ENCODE results near the gene SOBP. TPM values are rescaled to one million over a fixed set of nuclear protein-coding genes. Genes with fewer than 3 reads are reported as not detected.

The SOBP gene
- total RNA-seq, 1 donor from 2014 or later, result 1.2 TPM

- H3K36me3 ChIP-seq (ENCODE audit: control insufficient read depth, insufficient read depth, low read length), result no peaks in the 10 kb centered on the region
- TF ChIP-seq CTCF (IDR thresholded peaks at IDR 0.05; ENCODE audit: insufficient read depth, low read length, poor library complexity, severe bottlenecking), result no peak
- H3K4me3 ChIP-seq (ENCODE audit: low read depth, low read length), result no peak overlapping the region
- DNase-seq (ENCODE audit: low read depth), result no peak
- H3K27me3 ChIP-seq (ENCODE audit: control insufficient read depth, insufficient read depth, low read length), result no peaks in the 10 kb centered on the region
These were observed 92.2 kb downstream of the SOBP start for GRCh38 chr6:107582086-107582485.

- no peak for TF ChIP-seq CTCF (IDR thresholded peaks at IDR 0.05; ENCODE audit: insufficient read depth, low read length, poor library complexity, severe bottlenecking)
- H3K27me3 ChIP-seq (ENCODE audit: control insufficient read depth, insufficient read depth, low read length), result no peaks in the 10 kb centered on the region
- no peak for DNase-seq (ENCODE audit: low read depth)
- H3K36me3 ChIP-seq (ENCODE audit: control insufficient read depth, insufficient read depth, low read length), result no peaks in the 10 kb centered on the region
- no peak overlapping the region for H3K4me3 ChIP-seq (ENCODE audit: low read depth, low read length)
These were observed 94.8 kb downstream of the SOBP start for GRCh38 chr6:107584726-107585125.

- no peak for TF ChIP-seq CTCF (IDR thresholded peaks at IDR 0.05; ENCODE audit: insufficient read depth, low read length, poor library complexity, severe bottlenecking)
- H3K27me3 ChIP-seq (ENCODE audit: control insufficient read depth, insufficient read depth, low read length), result no peaks in the 10 kb centered on the region
- no peak overlapping the region for H3K4me3 ChIP-seq (ENCODE audit: low read depth, low read length)
- no peaks in the 10 kb centered on the region for H3K36me3 ChIP-seq (ENCODE audit: control insufficient read depth, insufficient read depth, low read length)
- no peak for DNase-seq (ENCODE audit: low read depth)
These were observed 96.0 kb downstream of the SOBP start for GRCh38 chr6:107585815-107586435.

GRCh38 chr6:107587451-107587850 lies 97.5 kb downstream of the SOBP start:
- H3K36me3 ChIP-seq (ENCODE audit: control insufficient read depth, insufficient read depth, low read length), result no peaks in the 10 kb centered on the region
- H3K27me3 ChIP-seq (ENCODE audit: control insufficient read depth, insufficient read depth, low read length), result no peaks in the 10 kb centered on the region
- H3K4me3 ChIP-seq (ENCODE audit: low read depth, low read length), result no peak overlapping the region
- DNase-seq (ENCODE audit: low read depth), result no peak
- TF ChIP-seq CTCF (IDR thresholded peaks at IDR 0.05; ENCODE audit: insufficient read depth, low read length, poor library complexity, severe bottlenecking), result no peak

GRCh38 chr6:107589199-107589598 lies 99.3 kb downstream of the SOBP start:
- H3K36me3 ChIP-seq (ENCODE audit: control insufficient read depth, insufficient read depth, low read length), result no peaks in the 10 kb centered on the region
- TF ChIP-seq CTCF (IDR thresholded peaks at IDR 0.05; ENCODE audit: insufficient read depth, low read length, poor library complexity, severe bottlenecking), result no peak
- no peak overlapping the region for H3K4me3 ChIP-seq (ENCODE audit: low read depth, low read length)
- DNase-seq (ENCODE audit: low read depth), result no peak
- no peaks in the 10 kb centered on the region for H3K27me3 ChIP-seq (ENCODE audit: control insufficient read depth, insufficient read depth, low read length)

GRCh38 chr6:107589934-107590333 lies 100.0 kb downstream of the SOBP start:
- no peak for TF ChIP-seq CTCF (IDR thresholded peaks at IDR 0.05; ENCODE audit: insufficient read depth, low read length, poor library complexity, severe bottlenecking)
- no peak for DNase-seq (ENCODE audit: low read depth)
- Histone ChIP-seq H3K36me3 (ENCODE audit: control insufficient read depth, insufficient read depth, low read length) (no peaks in the 10 kb centered on the region), H3K27me3 (ENCODE audit: control insufficient read depth, insufficient read depth, low read length) (no peaks in the 10 kb centered on the region), H3K4me3 (ENCODE audit: low read depth, low read length) (no peak overlapping the region)

Measured in kidney epithelial cell (primary cell).